ENCODE results near the gene TCF7. TPM values are rescaled to one million over a fixed set of nuclear protein-coding genes. Genes with fewer than 3 reads are reported as not detected.

The TCF7 gene
- total RNA-seq, 1 experiment from 2014 or later: 18.2 TPM

DNA sequence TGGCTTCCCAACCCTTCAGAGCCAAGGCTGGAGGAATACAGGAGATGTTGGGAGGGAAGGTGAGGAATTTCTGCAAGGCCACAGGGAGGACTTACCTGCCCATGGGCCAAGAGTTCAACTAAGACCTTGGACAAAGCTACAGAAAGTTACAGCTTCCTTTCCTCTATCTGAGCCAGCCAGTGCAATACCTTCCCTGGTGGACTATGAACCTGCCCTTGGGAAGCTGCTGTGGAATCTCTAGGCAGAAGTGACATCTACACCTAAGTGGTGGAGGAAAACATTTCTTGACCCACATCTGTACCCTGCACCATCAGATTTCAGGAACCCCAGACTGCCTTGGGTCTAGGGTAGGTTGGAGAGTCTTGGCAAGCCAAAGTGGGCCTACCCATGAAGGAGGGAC lies 69.0 kb downstream of the TCF7 start:
- peaks cover 2 to 3% of the 10 kb centered on the region in 2 experiments; a peak in 3 of 4 replicates for H3K4me1 Mint-ChIP-seq

More for the DNA sequence above, 69.0 kb downstream of the TCF7 start:
- H3K56ac ChIP-seq (ENCODE audit: insufficient read length, low read depth, low read length): no peak overlapping the region
- H3K79me1 ChIP-seq (ENCODE audit: insufficient read depth, low read depth, low read length, poor library complexity, severe bottlenecking): no peaks in the 10 kb centered on the region
- no peaks in the 10 kb centered on the region for H3K27me3 ChIP-seq (ENCODE audit: insufficient read depth, low read length)
- no peaks in the 10 kb centered on the region for H4K20me1 ChIP-seq (ENCODE audit: control insufficient read depth, insufficient read depth, insufficient read length)
- TF ChIP-seq, protein P1, sequence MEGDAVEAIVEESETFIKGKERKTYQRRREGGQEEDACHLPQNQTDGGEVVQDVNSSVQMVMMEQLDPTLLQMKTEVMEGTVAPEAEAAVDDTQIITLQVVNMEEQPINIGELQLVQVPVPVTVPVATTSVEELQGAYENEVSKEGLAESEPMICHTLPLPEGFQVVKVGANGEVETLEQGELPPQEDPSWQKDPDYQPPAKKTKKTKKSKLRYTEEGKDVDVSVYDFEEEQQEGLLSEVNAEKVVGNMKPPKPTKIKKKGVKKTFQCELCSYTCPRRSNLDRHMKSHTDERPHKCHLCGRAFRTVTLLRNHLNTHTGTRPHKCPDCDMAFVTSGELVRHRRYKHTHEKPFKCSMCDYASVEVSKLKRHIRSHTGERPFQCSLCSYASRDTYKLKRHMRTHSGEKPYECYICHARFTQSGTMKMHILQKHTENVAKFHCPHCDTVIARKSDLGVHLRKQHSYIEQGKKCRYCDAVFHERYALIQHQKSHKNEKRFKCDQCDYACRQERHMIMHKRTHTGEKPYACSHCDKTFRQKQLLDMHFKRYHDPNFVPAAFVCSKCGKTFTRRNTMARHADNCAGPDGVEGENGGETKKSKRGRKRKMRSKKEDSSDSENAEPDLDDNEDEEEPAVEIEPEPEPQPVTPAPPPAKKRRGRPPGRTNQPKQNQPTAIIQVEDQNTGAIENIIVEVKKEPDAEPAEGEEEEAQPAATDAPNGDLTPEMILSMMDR (conservative IDR thresholded peaks at IDR 0.05): no peak
- H3K27ac ChIP-seq (ENCODE audit: insufficient read length, low read depth, low read length): no peak overlapping the region
- no peaks in the 10 kb centered on the region for H3K4me1 ChIP-seq (ENCODE audit: insufficient read depth, low read length)
- Mint-ChIP-seq H3K4me3 (no peak overlapping the region), H3K27me3 (ENCODE audit: low read depth) (no peaks in the 10 kb centered on the region; the same call in 1 of the 2 replicates), H3K27ac (no peak overlapping the region), H3K9me3 (no peaks in the 10 kb centered on the region), H3K36me3 (ENCODE audit: insufficient read depth in 1 of 3, low read depth in 3 of 3) (no peaks in the 10 kb centered on the region)
- H3K23ac ChIP-seq (ENCODE audit: insufficient read length, low read depth, low read length): no peak overlapping the region
- no peak overlapping the region for H2BK20ac ChIP-seq (ENCODE audit: low read depth, low read length, poor library complexity, severe bottlenecking)
- no peaks in the 10 kb centered on the region for H3K9me3 ChIP-seq (ENCODE audit: control insufficient read depth, low read depth, low read length)
- H2AFZ ChIP-seq (ENCODE audit: low read length): no peak overlapping the region
- H3K23me2 ChIP-seq (ENCODE audit: insufficient read length, low read depth, low read length, poor library complexity, severe bottlenecking): no peaks in the 10 kb centered on the region
- H2BK5ac ChIP-seq (ENCODE audit: insufficient read length, low read length): no peak overlapping the region
- DNase-seq: no peak
- no peak overlapping the region for H2BK120ac ChIP-seq (ENCODE audit: low read depth, low read length, poor library complexity, severe bottlenecking)
- H3K14ac ChIP-seq (ENCODE audit: insufficient read depth, low read length): no peak overlapping the region
- H2BK15ac ChIP-seq (ENCODE audit: low read depth, low read length): no peak overlapping the region
- no peak overlapping the region for H4K8ac ChIP-seq (replicated peaks; ENCODE audit: insufficient read length, low read depth, low read length)
- H3K18ac ChIP-seq (ENCODE audit: insufficient read length, low read depth, low read length): no peak overlapping the region
- H3K9ac ChIP-seq (ENCODE audit: extremely low read depth, insufficient read length, low read length): no peak overlapping the region
- H3K4me2 ChIP-seq (ENCODE audit: insufficient read depth, insufficient read length, low read length): no peak overlapping the region
- H3K79me2 ChIP-seq (ENCODE audit: insufficient read depth, low read length): no peaks in the 10 kb centered on the region
- no peak overlapping the region for H2AK5ac ChIP-seq (ENCODE audit: insufficient read length, low read length)
- H4K5ac ChIP-seq (ENCODE audit: insufficient read length, low read depth, low read length): no peak overlapping the region
- no peak overlapping the region for H3K4ac ChIP-seq (ENCODE audit: low read depth, low read length)
- H3T11ph ChIP-seq (ENCODE audit: low read length): no peak overlapping the region
- H4K91ac ChIP-seq (ENCODE audit: insufficient read length, low read depth, low read length): no peak overlapping the region
- no peak overlapping the region for H2BK12ac ChIP-seq (ENCODE audit: insufficient read length, low read depth, low read length)

Data from H9 (cell line).